Duodenal mucosa (tissue), 2 donors: ENCODE data around the gene MYH8.

Experiments
- H3K27ac ChIP-seq: one replicate; pipeline ENCODE4 v1.7.0; 2013; ENCODE audit warnings: low read depth, low read length
- H3K27me3 ChIP-seq, 2 donors: one replicate each; pipeline ENCODE4 v1.7.0; 2013; ENCODE audit warnings: low read length in 2 of 2, control low read depth in 1 of 2; ENCODE audit not compliant: insufficient read depth in 2 of 2, control insufficient read depth in 1 of 2
- H3K36me3 ChIP-seq, 2 donors: one replicate each; pipeline ENCODE4 v1.7.0; 2013; ENCODE audit warnings: low read length in 2 of 2, control low read depth in 1 of 2; ENCODE audit not compliant: insufficient read depth in 2 of 2, control insufficient read depth in 1 of 2
- H3K4me1 ChIP-seq, 2 donors: one replicate each; pipeline ENCODE4 v1.7.0; 2013; ENCODE audit warnings: low read length in 2 of 2, control low read depth in 1 of 2; ENCODE audit not compliant: insufficient read depth in 2 of 2, control insufficient read depth in 1 of 2
- H3K4me3 ChIP-seq, 2 donors: one replicate each; pipeline ENCODE4 v1.7.0; 2013; ENCODE audit warnings: low read length in 2 of 2, low read depth in 1 of 2
- H3K9ac ChIP-seq, 2 donors: one replicate each; pipeline ENCODE4 v1.7.0; 2013; ENCODE audit warnings: low read length in 2 of 2, low read depth in 1 of 2
- H3K9me3 ChIP-seq, 2 donors: one replicate each; pipeline ENCODE4 v1.7.0; 2013; ENCODE audit warnings: low read length in 2 of 2, control low read depth in 1 of 2; ENCODE audit not compliant: control insufficient read depth in 1 of 2

The MYH8 gene

GRCh38 chr17:10421900-10422542 is at the start of gene MYH8:
TSS of gene MYH8 (minus strand) at chr17:10421950. CDS start at chr17:10420227, 1,723 bp downstream.
- no peaks in the 10 kb centered on the region for H3K4me1 ChIP-seq
- no peaks in the 10 kb centered on the region for H3K27me3 ChIP-seq
- no peak within 1 kb of the TSS for H3K4me3 ChIP-seq
- no peaks in the 10 kb centered on the region for H3K9me3 ChIP-seq
- H3K27ac ChIP-seq: no peak within 1 kb of the TSS
- no peak within 1 kb of the TSS for H3K9ac ChIP-seq
- no peaks in the 10 kb centered on the region for H3K36me3 ChIP-seq

DNA sequence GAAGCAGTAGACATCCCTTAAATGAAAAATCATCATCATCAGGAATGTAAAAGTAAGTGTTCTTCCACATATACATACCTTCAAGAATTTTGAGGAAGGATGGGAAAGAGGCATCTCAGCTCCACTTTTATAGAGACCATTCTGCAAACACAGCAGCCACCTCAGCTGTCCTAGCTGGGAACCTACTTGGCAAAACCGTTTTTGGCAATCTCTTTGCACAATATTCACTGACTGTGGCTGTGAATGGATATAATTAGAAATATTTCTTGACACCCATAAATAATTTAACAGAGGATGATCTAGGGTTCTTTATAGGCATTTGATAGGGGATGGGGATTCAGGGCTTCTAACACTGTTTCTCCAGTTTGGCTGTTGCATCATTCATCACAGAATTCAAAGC is 47.7 kb upstream of the MYH8 start, which contains the start of gene MYH4:
TSS of gene MYH4 (minus strand) at position 101 of the 400 bp plus-strand sequence. CDS start 2,814 bp downstream, outside the sequence.
- Histone ChIP-seq H3K9ac (no peak within 1 kb of the TSS), H3K27me3 (no peaks in the 10 kb centered on the region), H3K36me3 (no peaks in the 10 kb centered on the region), H3K4me3 (no peak within 1 kb of the TSS), H3K4me1 (no peaks in the 10 kb centered on the region), H3K9me3 (no peaks in the 10 kb centered on the region), H3K27ac (no peak within 1 kb of the TSS)

- Histone ChIP-seq H3K27me3 (no peaks in the 10 kb centered on the region), H3K4me1 (no peaks in the 10 kb centered on the region), H3K27ac (no peak overlapping the region), H3K36me3 (no peaks in the 10 kb centered on the region), H3K9me3 (no peaks in the 10 kb centered on the region), H3K9ac (no peak overlapping the region), H3K4me3 (no peak overlapping the region)
These were observed 41.7 kb upstream of the MYH8 start for GRCh38 chr17:10463402-10463801.

- Histone ChIP-seq H3K4me1 (no peaks in the 10 kb centered on the region), H3K36me3 (no peaks in the 10 kb centered on the region), H3K27me3 (no peaks in the 10 kb centered on the region), H3K27ac (no peak overlapping the region), H3K9ac (no peak overlapping the region), H3K4me3 (no peak overlapping the region), H3K9me3 (no peaks in the 10 kb centered on the region)
These were observed 38.3 kb upstream of the MYH8 start for GRCh38 chr17:10460062-10460461.

GRCh38 chr17:10458701-10459100 is 37.0 kb upstream of the MYH8 start:
- H3K9ac ChIP-seq: no peak overlapping the region
- H3K27ac ChIP-seq: no peak overlapping the region
- no peaks in the 10 kb centered on the region for H3K9me3 ChIP-seq
- H3K27me3 ChIP-seq: no peaks in the 10 kb centered on the region
- no peaks in the 10 kb centered on the region for H3K4me1 ChIP-seq
- no peak overlapping the region for H3K4me3 ChIP-seq
- no peaks in the 10 kb centered on the region for H3K36me3 ChIP-seq

DNA sequence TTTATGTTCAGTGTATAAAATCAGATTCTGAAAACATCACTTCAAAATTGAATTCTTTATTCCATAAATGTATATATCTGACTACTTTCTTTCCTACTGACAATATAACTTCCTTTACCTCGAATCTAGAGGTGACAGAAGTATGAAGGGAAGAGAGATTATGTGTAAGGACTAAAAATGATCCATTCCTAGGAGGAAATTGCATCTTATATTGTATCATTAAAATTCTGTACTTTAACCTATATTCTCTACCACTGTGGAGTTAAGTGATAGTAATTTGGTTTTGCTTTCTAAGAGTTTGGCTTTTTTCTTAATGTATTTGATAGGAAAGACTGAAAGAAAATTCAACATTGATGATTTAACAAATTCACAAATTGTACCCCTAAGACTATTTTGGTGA is 36.2 kb upstream of the MYH8 start:
- Histone ChIP-seq H3K4me1 (no peaks in the 10 kb centered on the region), H3K27ac (no peak overlapping the region), H3K9me3 (no peaks in the 10 kb centered on the region), H3K4me3 (no peak overlapping the region), H3K9ac (no peak overlapping the region), H3K27me3 (no peaks in the 10 kb centered on the region), H3K36me3 (no peaks in the 10 kb centered on the region)

DNA sequence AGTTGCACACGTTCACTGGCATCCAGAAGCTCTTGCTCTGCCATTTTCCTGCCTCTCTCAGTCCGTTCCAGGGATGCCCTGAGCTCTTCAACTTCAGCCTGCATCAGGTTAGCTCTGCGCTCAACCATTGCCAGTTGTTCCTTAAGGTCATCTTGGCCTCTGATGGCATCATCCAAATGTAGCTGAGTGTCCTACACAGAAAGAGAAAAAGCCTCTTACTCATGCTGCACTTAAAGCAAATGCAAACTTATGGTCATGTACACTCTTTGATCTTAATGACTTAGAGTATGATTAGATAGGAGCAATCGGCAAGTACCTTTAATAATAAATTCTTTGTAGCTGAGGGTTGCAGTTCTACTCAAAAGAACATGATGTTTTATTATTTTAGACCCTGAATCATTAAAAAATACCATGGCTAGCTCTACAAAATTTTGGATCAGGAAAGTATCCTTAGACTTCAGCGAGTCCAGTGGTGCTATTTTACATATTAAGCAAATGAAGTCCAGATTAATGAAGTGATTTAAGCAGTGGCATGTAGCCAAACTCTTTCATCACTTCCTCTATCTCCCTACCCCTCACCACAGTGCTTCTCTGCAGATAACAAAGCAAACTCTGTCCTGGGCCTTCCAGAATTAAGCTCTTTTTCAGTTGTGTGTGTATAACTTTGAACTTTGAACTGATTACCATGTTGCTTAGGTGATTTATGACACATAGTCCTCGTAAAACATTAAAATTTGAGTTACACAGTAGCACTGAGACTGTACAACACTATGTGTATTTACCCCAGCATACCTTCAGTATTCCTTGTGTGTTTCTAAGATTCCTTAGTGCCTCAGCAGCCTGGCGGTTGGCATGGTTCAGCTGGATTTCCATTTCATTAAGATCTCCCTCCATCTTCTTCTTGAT is 25.5 kb upstream of the MYH8 start:
- H3K4me1 ChIP-seq: peaks cover 22 to 33% of the 10 kb centered on the region in 2 donors
- H3K36me3 ChIP-seq: no peaks in the 10 kb centered on the region
- no peak overlapping the region for H3K27ac ChIP-seq
- no peak overlapping the region for H3K9ac ChIP-seq
- H3K4me3 ChIP-seq: peak overlapping the region in 1 of 2 donors; percentile 2
- H3K9me3 ChIP-seq: no peaks in the 10 kb centered on the region
- no peaks in the 10 kb centered on the region for H3K27me3 ChIP-seq

DNA sequence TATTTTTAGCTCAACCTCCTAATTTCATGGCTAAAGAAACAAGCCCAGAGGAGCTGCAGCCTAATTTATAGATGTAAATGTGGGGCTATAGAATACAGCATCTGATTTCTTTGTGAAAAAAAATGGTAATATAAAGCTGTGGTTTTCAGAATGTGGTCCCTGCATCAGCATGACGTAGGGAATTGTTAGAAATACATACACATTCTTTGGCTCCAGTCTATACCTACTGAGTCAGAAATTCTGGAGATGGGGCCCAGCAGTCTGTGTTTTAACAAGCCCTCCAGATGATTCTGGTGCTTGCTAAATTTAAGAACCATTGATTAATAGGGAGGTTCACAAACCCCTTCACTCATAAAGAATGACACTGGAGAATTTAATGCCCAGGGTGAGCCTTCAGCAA is 18.1 kb upstream of the MYH8 start:
- no peak overlapping the region for H3K4me3 ChIP-seq
- no peaks in the 10 kb centered on the region for H3K4me1 ChIP-seq
- no peak overlapping the region for H3K27ac ChIP-seq
- H3K9me3 ChIP-seq: no peaks in the 10 kb centered on the region
- H3K36me3 ChIP-seq: no peaks in the 10 kb centered on the region
- no peaks in the 10 kb centered on the region for H3K27me3 ChIP-seq
- no peak overlapping the region for H3K9ac ChIP-seq

- Histone ChIP-seq H3K4me1 (no peaks in the 10 kb centered on the region), H3K27ac (no peak overlapping the region), H3K36me3 (no peaks in the 10 kb centered on the region), H3K9me3 (no peaks in the 10 kb centered on the region), H3K9ac (no peak overlapping the region), H3K4me3 (no peak overlapping the region), H3K27me3 (no peaks in the 10 kb centered on the region)
These were observed 13.3 kb upstream of the MYH8 start for GRCh38 chr17:10435096-10435495.

- H3K36me3 ChIP-seq: no peaks in the 10 kb centered on the region
- no peaks in the 10 kb centered on the region for H3K9me3 ChIP-seq
- H3K27ac ChIP-seq: no peak overlapping the region
- no peaks in the 10 kb centered on the region for H3K4me1 ChIP-seq
- H3K27me3 ChIP-seq: no peaks in the 10 kb centered on the region
- no peak overlapping the region for H3K9ac ChIP-seq
- H3K4me3 ChIP-seq: no peak overlapping the region
These were observed 7.8 kb upstream of the MYH8 start for GRCh38 chr17:10429421-10430045.
